GM20431 (cell line): ENCODE data around the gene CFC1.
"Not testable (repeated sequence)": the region's sequence is repeated elsewhere in the genome, so short reads cannot be mapped to it uniquely, and the experiment has no call there.

Experiments
- in situ Hi-C: fragments of 300-500 bp; cut with MseI, MboI; formaldehyde crosslinking; loops from one replicate; pipeline ENCODE4 v1.15.0; 2020; ENCODE audit warnings: low sequenced_read_pairs; ENCODE audit not compliant: unreplicated experiment

CFC1 gene

GRCh38 chr2:130584726-130585125 lies 14.6 kb downstream of the CFC1 start:
- in situ Hi-C loops: not testable (repeated sequence)

GRCh38 chr2:130583582-130583981 lies 15.8 kb downstream of the CFC1 start:
- in situ Hi-C loops: not testable (repeated sequence)

GRCh38 chr2:130582970-130583369 lies 16.4 kb downstream of the CFC1 start:
- in situ Hi-C loops: not testable (repeated sequence)

- in situ Hi-C loops: not testable (repeated sequence)
Measured at GRCh38 chr2:130581491-130581890, 17.9 kb downstream of the CFC1 start.

- in situ Hi-C loops: not testable (repeated sequence)
Measured at GRCh38 chr2:130579121-130579520, 20.3 kb downstream of the CFC1 start.

- in situ Hi-C loops: not testable (repeated sequence)
Measured at GRCh38 chr2:130577559-130577958, 21.8 kb downstream of the CFC1 start.

- in situ Hi-C loops: not testable (repeated sequence)
Measured at GRCh38 chr2:130576209-130576784, 23.1 kb downstream of the CFC1 start.

- in situ Hi-C loops: not testable (repeated sequence)
Measured at GRCh38 chr2:130574230-130574629, 25.1 kb downstream of the CFC1 start.

GRCh38 chr2:130571929-130572328 lies 27.4 kb downstream of the CFC1 start:
- in situ Hi-C loops: not testable (repeated sequence)

- in situ Hi-C loops: not testable (repeated sequence)
Measured at GRCh38 chr2:130566165-130566564, 33.2 kb downstream of the CFC1 start.

- in situ Hi-C loops: not testable (repeated sequence)
Measured at GRCh38 chr2:130556441-130556840, 42.9 kb downstream of the CFC1 start.

GRCh38 chr2:130554178-130554577 lies 45.2 kb downstream of the CFC1 start:
- in situ Hi-C loops: not testable (repeated sequence)

GRCh38 chr2:130549475-130549874 lies 49.9 kb downstream of the CFC1 start:
- in situ Hi-C loops: not testable (repeated sequence)

- in situ Hi-C loops: not testable (repeated sequence)
Measured at GRCh38 chr2:130548418-130548817, 51.0 kb downstream of the CFC1 start.

GRCh38 chr2:130544978-130545377 lies 54.4 kb downstream of the CFC1 start:
- in situ Hi-C loops: not testable (repeated sequence)

GRCh38 chr2:130543785-130544528 lies 55.4 kb downstream of the CFC1 start:
- in situ Hi-C loops: not testable (repeated sequence)

- in situ Hi-C loops: not testable (repeated sequence)
Measured at GRCh38 chr2:130542789-130543188, 56.6 kb downstream of the CFC1 start.
